HG03575 (cell line): Measurements from ENCODE around the gene PNCK.
"Not testable (repeated sequence)": the region's sequence is repeated elsewhere in the genome, so short reads cannot be mapped to it uniquely, and the experiment has no call there.

ENCODE experiments used
- ATAC-seq: cut with Tn5 transposase; IDR thresholded peaks from one replicate; pipeline ENCODE4 v1.9.1; 2021; ENCODE audit not compliant: unreplicated experiment, insufficient number of reproducible peaks, low FRiP score; ENCODE audit errors: extremely low read depth

PNCK gene

DNA sequence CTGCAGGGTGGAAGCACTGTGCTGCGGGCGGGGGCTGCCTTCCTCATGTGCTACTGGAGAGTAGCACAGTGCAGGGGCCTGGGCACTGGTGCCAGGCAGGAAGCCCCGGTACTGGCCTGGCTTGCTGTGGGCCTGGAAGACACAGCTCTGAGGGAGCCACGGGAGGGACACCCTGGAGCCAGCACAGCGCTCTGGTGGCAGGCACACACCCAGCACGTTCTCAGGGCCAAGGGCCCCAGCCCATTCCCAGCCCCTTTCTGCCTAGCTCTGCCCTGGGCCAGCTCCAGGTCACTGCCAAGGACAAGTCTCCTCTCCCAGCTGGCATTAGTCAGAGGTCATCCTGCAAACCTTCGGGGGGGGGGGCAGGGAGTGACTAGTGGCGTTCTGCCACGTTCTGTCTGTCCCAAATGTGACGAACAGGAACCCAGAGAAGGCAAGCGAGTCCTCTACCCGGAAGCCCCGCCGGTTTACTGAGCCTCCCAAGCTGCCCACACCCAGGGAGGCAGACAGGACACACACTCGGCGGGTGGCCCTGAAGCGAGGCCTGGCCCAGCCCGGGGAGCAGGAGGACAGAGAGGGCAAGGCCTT, 26.3 kb upstream of the PNCK start:
- not testable (repeated sequence) for ATAC-seq

DNA sequence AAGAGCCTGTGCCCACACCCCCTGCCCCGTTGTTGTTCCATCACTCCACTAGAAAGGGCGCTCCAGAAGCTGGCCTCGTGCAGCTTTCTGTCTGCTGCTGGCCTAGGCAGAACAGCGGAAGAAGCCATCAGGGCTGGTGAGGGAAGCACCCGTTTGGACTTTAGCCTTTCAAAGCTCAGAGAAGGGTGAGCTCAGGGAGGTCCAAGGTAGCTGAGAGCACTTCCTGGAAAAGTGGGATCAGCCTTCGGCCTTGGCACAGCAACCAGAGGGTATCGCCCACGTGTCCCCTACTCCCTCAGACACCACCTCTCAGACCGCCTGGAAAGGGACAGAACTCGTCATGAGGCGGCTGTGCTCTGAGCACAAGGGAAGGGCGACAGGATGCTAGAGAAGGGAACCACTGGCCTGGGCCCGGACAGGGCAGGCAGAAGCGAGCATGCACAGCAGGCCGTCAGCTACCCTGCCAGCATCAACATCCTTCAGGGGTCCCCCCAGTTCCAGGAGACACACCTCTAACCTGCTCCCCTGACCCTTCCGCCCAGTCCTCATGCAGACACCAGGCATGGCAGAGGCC, 25.7 kb upstream of the PNCK start:
- ATAC-seq: not testable (repeated sequence)

DNA sequence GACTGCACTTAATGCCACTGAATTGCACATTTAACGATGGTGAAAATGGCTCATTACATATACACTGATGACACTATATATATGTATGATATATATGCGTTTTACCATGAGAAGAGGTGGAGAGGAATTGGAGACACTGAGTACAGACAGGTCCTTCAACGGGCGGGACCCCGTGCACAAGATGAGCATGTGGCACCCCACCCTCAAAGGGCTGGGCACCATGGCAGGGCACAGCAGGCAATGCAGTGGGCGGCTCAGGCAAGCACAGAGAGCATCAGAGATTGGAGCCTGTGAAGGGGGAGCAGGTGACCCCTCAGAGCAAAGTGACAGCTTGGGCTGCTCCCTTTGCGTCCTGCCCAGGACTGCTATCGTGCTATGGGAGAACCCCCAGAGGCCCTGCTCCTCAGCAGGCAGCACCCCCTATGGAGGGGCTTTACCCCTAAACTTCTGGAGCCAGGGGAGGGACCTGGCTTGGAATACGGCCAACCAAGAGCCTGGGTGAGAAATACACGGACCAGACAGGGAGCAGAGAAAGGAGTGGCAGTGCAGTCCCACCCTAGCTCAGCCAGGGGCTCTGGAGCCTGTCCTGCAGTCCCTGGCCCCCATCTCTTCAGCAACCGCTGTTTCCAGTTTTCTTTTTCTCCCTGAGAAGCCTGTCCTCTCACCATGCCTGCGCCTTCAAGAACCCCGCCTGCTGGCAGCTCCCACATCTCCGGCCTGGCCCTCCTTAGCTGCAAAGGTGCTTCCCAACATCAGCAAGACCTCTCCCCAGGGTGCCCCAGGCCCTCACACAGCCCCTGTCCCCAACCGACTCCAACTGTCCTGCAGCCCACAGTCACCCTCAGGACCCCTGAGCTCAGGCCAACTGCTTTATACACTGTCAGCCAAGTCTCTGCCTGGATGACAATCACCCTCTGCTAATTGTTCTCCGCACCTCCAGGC, 24.6 kb upstream of the PNCK start:
- ATAC-seq: no peak

DNA sequence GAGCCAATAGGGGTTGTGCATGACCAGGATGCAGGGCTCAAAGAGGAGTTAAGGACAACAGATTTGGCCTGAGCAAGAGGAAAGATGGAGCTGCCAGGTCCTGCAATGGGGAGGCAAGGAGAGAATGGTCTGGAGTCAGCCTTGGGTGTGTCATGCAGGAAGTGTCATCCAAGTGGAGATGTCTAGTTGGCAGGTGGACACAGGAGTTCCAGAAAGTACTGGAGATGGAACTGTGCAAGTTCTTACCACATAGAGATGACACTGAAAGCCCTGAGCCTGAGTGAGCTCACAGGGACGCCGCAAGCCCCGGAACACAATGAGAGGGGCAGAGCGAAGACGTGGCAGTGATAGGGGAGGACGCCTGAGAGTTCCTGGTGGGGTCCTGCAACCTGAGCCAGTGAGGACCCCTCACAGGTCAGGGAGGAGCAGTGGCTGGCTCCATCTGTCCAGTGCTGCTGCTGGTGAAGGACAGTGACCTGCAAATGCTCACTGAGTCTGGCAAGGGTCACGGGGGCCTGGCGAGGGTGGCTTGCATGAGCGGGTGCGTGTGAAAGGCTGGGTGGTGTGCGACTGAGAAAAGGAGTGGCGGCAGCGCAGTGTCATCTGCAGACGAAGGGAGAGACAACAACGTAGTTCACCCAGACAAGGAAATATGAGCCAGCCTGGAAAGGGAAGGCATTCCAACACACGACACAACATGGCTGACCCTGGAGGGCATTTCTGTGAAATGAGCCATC, 23.5 kb upstream of the PNCK start:
- ATAC-seq: not testable (repeated sequence)

DNA sequence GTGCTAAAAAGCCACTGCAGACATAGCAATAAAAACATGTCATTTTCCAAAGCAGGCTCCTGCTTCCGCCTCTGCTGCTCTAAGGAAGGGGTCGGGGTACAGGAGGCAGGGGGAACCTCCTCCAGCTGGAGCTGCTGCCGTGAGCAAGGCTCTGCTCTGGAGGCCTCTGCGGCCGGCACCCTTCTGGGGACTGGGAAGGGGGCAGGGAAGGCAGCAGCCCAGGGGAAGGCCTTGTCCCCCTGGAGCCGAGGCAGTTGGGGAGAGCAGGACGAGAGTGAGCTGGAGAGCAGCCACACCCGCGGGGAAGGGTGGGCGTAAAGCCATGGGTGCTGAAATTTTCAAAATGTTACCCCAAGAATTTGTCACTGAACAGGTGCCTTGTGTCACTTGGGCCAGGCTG, 22.9 kb upstream of the PNCK start:
- ATAC-seq: not testable (repeated sequence)

DNA sequence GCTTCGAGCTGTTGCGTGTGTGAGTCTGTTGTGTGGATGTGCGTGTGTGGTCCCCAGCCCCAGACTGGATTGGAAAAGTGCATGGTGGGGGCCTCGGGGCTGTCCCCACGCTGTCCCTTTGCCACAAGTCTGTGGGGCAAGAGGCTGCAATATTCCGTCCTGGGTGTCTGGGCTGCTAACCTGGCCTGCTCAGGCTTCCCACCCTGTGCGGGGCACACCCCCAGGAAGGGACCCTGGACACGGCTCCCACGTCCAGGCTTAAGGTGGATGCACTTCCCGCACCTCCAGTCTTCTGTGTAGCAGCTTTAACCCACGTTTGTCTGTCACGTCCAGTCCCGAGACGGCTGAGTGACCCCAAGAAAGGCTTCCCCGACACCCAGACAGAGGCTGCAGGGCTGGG, 22.5 kb upstream of the PNCK start:
- ATAC-seq: no peak

DNA sequence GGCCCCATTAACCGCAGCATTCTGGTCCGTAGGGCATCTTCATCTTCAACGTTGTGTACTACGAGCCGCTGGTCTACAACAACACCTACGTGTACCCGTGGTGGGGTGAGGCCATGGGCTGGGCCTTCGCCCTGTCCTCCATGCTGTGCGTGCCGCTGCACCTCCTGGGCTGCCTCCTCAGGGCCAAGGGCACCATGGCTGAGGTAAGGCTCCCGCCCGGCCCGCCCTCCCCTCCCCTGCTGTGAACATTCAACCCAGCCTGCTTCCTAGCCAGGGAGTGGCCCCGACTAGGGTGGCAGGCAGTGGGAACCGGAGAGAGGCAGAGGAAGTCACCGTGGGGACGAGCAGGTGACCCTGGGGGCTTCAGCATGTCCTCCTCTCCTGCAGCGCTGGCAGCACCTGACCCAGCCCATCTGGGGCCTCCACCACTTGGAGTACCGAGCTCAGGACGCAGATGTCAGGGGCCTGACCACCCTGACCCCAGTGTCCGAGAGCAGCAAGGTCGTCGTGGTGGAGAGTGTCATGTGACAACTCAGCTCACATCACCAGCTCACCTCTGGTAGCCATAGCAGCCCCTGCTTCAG, 21.2 kb upstream of the PNCK start:
- no peak for ATAC-seq

DNA sequence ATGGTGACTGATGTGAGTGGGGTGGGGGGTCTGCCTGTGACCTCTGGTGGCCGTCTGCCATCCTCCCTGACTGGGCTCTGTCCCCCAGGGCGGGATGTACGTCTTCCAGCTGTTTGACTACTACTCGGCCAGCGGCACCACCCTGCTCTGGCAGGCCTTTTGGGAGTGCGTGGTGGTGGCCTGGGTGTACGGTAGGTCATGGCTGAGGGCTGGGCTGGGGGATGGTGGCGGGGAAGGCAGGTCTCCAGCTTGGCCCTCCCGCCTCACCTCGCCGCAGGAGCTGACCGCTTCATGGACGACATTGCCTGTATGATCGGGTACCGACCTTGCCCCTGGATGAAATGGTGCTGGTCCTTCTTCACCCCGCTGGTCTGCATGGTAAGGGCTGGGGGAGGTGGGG, 20.6 kb upstream of the PNCK start:
- not testable (repeated sequence) for ATAC-seq

DNA sequence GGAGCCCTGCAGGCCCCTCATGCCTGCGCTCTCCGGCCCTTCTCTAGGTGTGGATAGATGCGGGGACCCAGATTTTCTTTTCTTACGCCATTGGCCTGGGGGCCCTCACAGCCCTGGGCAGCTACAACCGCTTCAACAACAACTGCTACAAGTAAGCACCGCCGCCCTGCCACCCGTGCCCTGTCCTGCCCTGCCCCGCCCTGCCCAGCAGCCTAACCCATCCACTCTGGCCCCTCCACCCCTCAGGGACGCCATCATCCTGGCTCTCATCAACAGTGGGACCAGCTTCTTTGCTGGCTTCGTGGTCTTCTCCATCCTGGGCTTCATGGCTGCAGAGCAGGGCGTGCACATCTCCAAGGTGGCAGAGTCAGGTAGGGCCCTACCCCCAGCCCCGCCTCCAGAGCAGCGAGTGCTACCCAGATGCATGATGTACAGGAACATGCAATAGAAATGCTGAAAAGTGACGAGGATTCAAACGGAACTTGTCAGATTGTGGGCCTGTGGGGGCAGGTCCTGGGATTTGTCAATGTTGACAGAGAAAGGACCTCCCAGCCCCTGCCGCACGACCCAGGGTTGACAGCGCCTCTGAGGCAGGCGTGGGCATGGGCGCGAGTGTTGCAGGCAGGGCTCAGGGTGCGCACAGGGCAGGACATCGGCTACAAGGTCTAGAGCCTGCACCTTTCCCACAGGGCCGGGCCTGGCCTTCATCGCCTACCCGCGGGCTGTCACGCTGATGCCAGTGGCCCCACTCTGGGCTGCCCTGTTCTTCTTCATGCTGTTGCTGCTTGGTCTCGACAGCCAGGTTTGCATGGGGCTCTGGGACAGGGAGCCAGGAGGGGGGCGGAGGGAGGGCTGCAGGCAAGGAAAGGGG, 19.8 kb upstream of the PNCK start:
- ATAC-seq: no peak

DNA sequence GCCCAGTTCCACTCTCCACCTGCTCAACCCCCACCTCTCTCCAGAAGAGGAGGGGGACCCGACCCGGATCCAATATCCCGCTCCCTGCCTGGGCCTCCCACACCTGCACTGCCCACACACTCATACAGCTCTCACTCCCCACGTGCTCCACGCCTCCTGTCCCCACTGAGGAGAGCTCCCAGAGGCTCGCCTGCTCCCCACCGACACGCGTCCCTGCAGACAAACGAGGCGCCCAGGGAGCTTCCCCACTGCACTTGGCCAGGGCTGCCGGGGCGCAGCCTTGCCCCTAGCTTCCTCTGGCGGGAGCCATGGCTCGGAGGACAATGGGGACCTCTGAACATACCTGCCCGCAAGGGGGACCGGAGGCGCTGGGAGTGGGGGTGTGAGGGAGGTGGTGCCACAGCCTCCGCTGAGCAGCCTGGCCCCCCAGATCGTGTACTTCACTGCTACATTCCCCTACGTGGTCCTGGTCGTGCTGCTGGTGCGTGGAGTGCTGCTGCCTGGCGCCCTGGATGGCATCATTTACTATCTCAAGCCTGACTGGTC, 19.1 kb upstream of the PNCK start:
- ATAC-seq: no peak

DNA sequence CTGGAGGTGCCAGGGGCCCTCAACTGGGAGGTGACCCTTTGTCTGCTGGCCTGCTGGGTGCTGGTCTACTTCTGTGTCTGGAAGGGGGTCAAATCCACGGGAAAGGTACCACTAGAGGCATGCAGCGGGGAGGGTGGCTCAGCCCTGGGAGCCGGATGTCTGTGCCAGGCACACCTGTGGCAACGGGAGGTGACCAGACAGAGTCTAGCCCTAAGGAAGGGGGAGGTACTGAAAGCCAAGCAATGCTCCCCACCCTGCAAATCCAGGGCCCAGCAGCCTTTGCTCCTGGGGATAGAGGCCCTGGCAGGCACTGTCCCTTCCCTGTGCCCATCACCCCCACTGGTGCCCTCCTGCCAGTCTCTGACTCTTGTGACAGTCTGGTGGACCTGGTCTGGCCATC, 18.4 kb upstream of the PNCK start:
- ATAC-seq: no peak

DNA sequence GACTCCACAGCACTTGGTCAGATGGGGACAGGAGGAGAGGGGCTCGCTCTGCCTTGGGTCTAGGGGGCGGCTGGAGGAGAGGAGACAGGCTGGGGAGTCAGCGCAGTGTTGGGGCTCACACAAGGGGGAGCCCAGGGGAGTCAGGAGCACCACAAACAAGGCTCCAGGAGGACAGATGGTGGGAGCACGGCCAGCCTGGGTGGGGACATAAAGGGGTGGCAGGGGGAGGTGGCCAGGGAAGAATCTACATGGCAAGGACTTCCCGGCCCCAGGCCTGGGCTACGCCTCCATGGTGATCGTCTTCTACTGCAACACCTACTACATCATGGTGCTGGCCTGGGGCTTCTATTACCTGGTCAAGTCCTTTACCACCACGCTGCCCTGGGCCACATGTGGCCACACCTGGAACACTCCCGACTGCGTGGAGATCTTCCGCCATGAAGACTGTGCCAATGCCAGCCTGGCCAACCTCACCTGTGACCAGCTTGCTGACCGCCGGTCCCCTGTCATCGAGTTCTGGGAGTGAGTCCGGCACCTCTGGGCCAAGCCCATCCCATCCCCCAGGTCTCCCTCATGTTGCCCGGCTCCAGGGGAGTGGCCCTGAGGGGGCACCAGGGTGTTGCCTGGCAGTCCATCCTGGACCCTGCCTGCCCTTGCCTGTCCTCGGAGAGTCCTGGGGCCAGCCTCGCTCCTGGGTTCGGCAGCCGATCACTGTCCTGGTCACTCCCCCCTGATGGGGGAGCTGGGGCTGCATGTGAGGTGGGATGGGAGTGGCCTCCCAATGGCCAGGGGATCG, 17.6 kb upstream of the PNCK start:
- ATAC-seq: not testable (repeated sequence)

DNA sequence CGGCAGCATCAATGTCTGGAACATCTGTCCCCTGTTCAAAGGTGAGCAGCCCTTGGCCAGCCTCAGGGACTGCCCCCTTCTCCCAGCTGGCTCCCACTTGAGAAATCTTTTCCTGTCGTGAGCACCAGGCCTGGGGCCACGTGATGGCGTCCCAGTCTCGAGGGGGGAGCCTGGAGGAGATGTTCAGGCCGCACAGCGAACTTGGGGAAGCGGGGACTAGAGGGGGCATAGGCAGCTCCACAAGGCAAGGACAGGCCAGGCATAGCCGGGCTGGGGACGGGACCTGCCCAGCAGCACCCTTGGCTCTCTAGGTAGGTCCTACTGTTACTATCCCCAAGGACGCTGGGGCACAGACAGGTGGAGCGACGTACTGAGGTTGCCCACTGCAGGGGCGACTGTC, 16.9 kb upstream of the PNCK start:
- ATAC-seq: no peak

DNA sequence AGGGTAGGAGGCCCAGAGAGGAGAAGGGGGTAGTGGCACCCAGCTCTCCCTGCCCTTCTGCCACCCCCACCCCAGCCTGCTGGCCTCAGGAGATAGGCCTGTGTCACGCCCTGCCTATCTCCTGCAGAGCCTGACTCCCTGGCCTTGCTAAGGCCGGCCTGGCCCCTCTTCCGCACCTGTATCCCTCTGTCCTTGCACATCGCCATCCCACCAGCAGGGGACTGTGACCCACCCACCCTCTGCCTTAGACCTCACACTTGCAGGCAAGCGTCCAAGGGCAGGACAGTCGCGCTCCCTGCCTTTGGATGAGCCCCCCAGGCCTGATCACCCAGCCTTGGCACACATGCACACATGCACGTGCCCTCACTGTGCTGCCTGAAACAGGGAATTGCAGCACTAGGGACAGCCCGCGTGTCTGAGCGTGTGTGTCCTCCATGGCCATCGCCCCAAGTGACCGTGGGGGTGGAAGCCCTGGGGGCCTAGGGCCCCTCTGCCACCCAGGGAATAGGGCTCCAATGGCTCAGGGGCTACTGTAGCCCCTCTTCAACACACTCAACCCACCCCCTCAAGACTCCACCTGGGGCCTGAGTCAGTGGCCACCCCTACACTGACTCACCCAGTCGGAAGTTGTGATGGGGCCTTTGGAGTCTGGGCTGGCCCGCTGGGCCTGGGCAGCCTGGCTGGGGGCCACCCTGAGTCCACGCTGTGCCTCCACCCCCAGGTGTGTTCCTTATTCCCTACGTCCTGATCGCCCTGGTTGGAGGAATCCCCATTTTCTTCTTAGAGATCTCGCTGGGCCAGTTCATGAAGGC, 16.2 kb upstream of the PNCK start:
- no peak for ATAC-seq

DNA sequence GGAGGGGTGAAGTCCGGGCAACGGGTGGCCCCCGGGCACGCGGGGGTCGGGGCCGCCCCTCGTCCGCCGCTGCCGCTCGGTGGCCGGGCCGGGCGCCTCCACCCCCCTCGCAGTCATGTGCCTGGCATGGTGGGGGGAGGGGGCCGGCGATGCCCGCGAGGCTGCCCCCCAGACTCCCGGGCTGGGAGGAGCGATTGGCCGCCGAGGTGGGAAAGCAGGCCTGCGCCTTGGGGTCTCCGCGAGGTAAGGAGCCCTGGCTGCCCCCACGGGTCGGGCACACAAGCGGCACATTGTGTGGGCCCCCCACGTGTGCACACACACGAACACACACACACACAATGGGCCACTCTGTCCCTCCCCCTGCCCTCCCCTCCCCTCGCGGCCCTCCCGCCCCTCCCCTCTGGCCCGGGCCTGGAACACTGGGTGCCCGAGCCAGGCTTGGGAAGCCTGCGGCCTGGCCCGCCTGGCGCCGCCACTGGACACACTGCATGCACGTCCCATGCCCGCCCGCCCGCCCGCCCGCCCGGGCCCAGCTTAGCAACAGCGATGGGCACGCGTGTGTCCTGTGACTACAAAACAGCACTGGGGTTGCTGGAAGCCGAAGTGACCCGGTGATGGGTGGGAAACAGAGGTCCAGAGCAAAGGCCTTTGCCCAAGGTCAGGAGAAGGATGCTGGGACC, 15.4 kb upstream of the PNCK start:
- no peak for ATAC-seq

DNA sequence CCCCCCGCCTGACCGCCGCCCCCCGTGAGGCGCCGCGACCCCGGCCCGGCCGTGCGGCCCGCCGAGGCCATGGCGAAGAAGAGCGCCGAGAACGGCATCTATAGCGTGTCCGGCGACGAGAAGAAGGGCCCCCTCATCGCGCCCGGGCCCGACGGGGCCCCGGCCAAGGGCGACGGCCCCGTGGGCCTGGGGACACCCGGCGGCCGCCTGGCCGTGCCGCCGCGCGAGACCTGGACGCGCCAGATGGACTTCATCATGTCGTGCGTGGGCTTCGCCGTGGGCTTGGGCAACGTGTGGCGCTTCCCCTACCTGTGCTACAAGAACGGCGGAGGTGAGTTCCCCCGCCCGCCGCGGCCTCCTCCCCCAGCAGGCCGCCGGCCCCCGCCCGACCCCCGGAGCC, 14.9 kb upstream of the PNCK start:
- no peak for ATAC-seq
